ENCODE results near the gene SDHC.
"Not testable (repeated sequence)": the region's sequence is repeated elsewhere in the genome, so short reads cannot be mapped to it uniquely, and the experiment has no call there.

The SDHC gene

GRCh38 chr1:161406551-161406950 is 92.4 kb downstream of the SDHC start:
- not testable (repeated sequence) for H3K36me3 Mint-ChIP-seq (ENCODE audit: low read depth); H3K9me3 Mint-ChIP-seq; H3K4me3 Mint-ChIP-seq; H3K27ac Mint-ChIP-seq; DNase-seq (ENCODE audit: low spot score)
- H3K27me3 Mint-ChIP-seq (ENCODE audit: low read depth) = peaks cover 10% of the 10 kb centered on the region
- peaks cover 27% of the 10 kb centered on the region for H3K4me1 Mint-ChIP-seq (ENCODE audit: low read depth)

DNA sequence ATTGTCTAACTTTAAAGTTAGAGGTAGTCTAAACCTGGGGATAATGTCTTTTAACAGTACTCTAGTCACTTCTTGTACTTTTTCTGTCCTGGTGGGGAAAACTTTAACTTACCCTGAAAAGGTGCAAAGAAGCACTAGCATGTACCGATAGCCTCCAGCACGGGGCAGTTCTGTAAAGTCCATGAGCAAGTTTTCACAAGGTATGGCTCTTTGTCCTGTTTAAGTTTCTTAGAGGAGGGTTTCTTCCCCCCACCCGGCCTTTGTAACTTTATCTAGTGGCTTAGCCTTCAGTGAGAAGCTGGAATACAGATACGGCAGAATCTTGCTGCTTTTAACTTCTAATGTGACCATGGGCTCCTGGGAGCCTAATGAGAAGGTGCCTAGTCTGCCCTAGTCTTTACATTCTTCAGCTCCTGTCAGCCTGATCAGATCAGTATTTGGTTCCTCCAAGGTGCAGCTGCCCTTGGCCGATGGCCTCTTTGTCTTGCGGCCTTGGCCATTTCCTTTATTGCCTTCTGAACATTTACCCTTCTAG is 93.3 kb downstream of the SDHC start:
- H3K36me3 Mint-ChIP-seq (ENCODE audit: low read depth) = peaks cover 7% of the 10 kb centered on the region
- no peak overlapping the region for H3K4me3 Mint-ChIP-seq
- no peak overlapping the region for H3K27ac Mint-ChIP-seq
- H3K4me1 Mint-ChIP-seq (ENCODE audit: low read depth) = peaks cover 27% of the 10 kb centered on the region
- H3K9me3 Mint-ChIP-seq = no peaks in the 10 kb centered on the region
- H3K27me3 Mint-ChIP-seq (ENCODE audit: low read depth) = peaks cover 10% of the 10 kb centered on the region
- no peak for DNase-seq (ENCODE audit: low spot score)

- H3K9me3 Mint-ChIP-seq = no peaks in the 10 kb centered on the region
- no peak overlapping the region for H3K27ac Mint-ChIP-seq
- no peak overlapping the region for H3K4me3 Mint-ChIP-seq
- H3K4me1 Mint-ChIP-seq (ENCODE audit: low read depth) = peaks cover 27% of the 10 kb centered on the region
- peaks cover 10% of the 10 kb centered on the region for H3K27me3 Mint-ChIP-seq (ENCODE audit: low read depth)
- H3K36me3 Mint-ChIP-seq (ENCODE audit: low read depth) = peaks cover 7% of the 10 kb centered on the region
- DNase-seq (ENCODE audit: low spot score) = no peak
Observed at GRCh38 chr1:161408429-161409052, 94.4 kb downstream of the SDHC start.

- peaks cover 17% of the 10 kb centered on the region for H3K4me1 Mint-ChIP-seq (ENCODE audit: low read depth)
- DNase-seq (ENCODE audit: low spot score); H3K9me3 Mint-ChIP-seq; H3K36me3 Mint-ChIP-seq (ENCODE audit: low read depth); H3K27me3 Mint-ChIP-seq (ENCODE audit: low read depth): not testable (repeated sequence)
- H3K27ac Mint-ChIP-seq = peak overlapping the region; percentile 76
- H3K4me3 Mint-ChIP-seq = peak overlapping the region; percentile 53
Observed at GRCh38 chr1:161409848-161410635, 95.9 kb downstream of the SDHC start.

- Mint-ChIP-seq H3K4me1 (ENCODE audit: low read depth) (peaks cover 17% of the 10 kb centered on the region), H3K27ac (peak overlapping the region; percentile 47)
- H3K27me3 Mint-ChIP-seq (ENCODE audit: low read depth); DNase-seq (ENCODE audit: low spot score); H3K9me3 Mint-ChIP-seq; H3K4me3 Mint-ChIP-seq; H3K36me3 Mint-ChIP-seq (ENCODE audit: low read depth): not testable (repeated sequence)
Observed at GRCh38 chr1:161410636-161410970, 96.4 kb downstream of the SDHC start.
